NCI-H774 (cell line): ENCODE measurements around the gene DNAJC16.
"Not testable (repeated sequence)": the region's sequence is repeated elsewhere in the genome, so short reads cannot be mapped to it uniquely, and the experiment has no call there.

Experiments
- DNase-seq: peaks from one replicate; lab custom pipeline; 2025; lab: John Stamatoyannopoulos, UW

DNAJC16 gene

GRCh38 chr1:15526490-15527339, at the start of gene DNAJC16:
TSS of gene DNAJC16 (plus strand) at chr1:15526848. CDS start at chr1:15529106, 2,258 bp downstream.
- peak; percentile 94 for DNase-seq

- DNase-seq, result no peak
Measured at GRCh38 chr1:15476927-15477326, 49.7 kb upstream of the DNAJC16 start.

- no peak for DNase-seq
Measured at GRCh38 chr1:15477646-15478212, 48.9 kb upstream of the DNAJC16 start.

- no peak for DNase-seq
Measured at GRCh38 chr1:15479654-15480347, 46.8 kb upstream of the DNAJC16 start.

GRCh38 chr1:15482455-15482854, 44.2 kb upstream of the DNAJC16 start:
- not testable (repeated sequence) for DNase-seq

- not testable (repeated sequence) for DNase-seq
Measured at GRCh38 chr1:15482983-15483543, 43.6 kb upstream of the DNAJC16 start.

GRCh38 chr1:15483971-15484370, 42.7 kb upstream of the DNAJC16 start:
- DNase-seq, result no peak

GRCh38 chr1:15484443-15484842, 42.2 kb upstream of the DNAJC16 start:
- not testable (repeated sequence) for DNase-seq

- DNase-seq, result no peak
Measured at GRCh38 chr1:15485636-15486035, 41.0 kb upstream of the DNAJC16 start.

- not testable (repeated sequence) for DNase-seq
Measured at GRCh38 chr1:15486844-15487610, 39.6 kb upstream of the DNAJC16 start.

GRCh38 chr1:15488371-15488770, 38.3 kb upstream of the DNAJC16 start:
- no peak for DNase-seq

GRCh38 chr1:15489052-15489736, 37.5 kb upstream of the DNAJC16 start:
- no peak for DNase-seq

- not testable (repeated sequence) for DNase-seq
Measured at GRCh38 chr1:15491010-15491409, 35.6 kb upstream of the DNAJC16 start.

GRCh38 chr1:15492596-15492995, 34.1 kb upstream of the DNAJC16 start:
- DNase-seq, result no peak

- DNase-seq, result no peak
Measured at GRCh38 chr1:15493869-15494390, 32.7 kb upstream of the DNAJC16 start.

GRCh38 chr1:15500184-15501178, 26.2 kb upstream of the DNAJC16 start:
- DNase-seq, result no peak

GRCh38 chr1:15501208-15502032, 25.2 kb upstream of the DNAJC16 start:
- DNase-seq, result peak; percentile 3

- DNase-seq, result no peak
Measured at GRCh38 chr1:15504436-15504835, 22.2 kb upstream of the DNAJC16 start.

GRCh38 chr1:15506831-15507230, 19.8 kb upstream of the DNAJC16 start:
- DNase-seq, result no peak
